ENCODE results near the gene DMRTC1B.
"Not testable (repeated sequence)": the region's sequence is repeated elsewhere in the genome, so short reads cannot be mapped to it uniquely, and the experiment has no call there.

Gene DMRTC1B

DNA sequence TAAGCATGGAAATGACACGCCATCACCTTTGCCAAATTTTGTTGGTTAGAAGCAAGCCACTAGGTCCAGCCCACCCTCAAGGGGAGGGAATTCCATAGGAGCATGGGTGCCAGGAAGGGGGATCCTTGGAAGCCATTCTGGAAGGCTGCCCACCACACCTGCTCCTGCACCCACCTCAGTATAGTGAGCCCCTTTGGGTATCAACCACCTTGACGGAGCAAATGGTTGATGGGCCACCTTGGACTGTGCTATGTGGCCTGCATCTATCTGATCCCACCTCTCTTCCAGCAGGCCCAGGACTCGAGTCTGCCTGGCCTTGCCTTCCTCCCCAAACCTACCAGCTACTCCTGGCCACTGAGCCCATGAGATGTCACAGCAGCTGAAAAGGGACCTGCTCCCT is 13.7 kb downstream of the DMRTC1B start:
- not testable (repeated sequence) for H3K27ac ChIP-seq; H3K4me3 ChIP-seq (ENCODE audit: low read depth, low read length); H3K36me3 ChIP-seq; H3K9me3 ChIP-seq (ENCODE audit: severe bottlenecking); H3K27me3 ChIP-seq (ENCODE audit: insufficient read depth, low read depth, severe bottlenecking)
- DNase-seq = peak; percentile 0

- not testable (repeated sequence) for DNase-seq; H3K36me3 ChIP-seq; H3K9me3 ChIP-seq (ENCODE audit: severe bottlenecking); H3K27me3 ChIP-seq (ENCODE audit: insufficient read depth, low read depth, severe bottlenecking); H3K27ac ChIP-seq; H3K4me3 ChIP-seq (ENCODE audit: low read depth, low read length)
Observed at GRCh38 chrX:72808110-72808509, 31.4 kb downstream of the DMRTC1B start, which contains the start of gene FAM236D. Gene FAM236D, minus strand, starts transcription at chrX:72808210. Its CDS starts 100 bp downstream, at chrX:72808110.

DNA sequence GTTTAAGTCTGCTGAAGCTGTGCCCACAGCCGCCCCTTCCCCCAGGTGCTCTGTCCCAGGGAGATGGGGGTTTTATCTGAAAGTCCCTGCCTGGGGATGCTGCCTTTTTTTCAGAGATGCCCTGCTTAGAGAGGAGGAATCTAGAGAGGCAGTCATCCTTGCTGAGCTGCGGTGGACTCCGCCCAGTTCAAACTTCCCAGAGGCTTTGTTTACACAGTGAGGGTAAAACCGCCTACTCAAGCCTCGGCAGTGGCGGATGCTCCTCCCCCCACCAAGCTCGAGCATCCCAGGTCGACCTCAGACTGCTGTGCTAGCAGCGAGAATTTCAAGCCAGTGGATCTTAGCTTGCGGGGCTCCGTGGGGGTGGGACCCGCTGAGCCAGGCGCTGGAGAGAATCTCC is 54.0 kb downstream of the DMRTC1B start:
- not testable (repeated sequence) for H3K4me3 ChIP-seq (ENCODE audit: low read depth, low read length); H3K36me3 ChIP-seq; H3K9me3 ChIP-seq (ENCODE audit: severe bottlenecking); DNase-seq; H3K27me3 ChIP-seq (ENCODE audit: insufficient read depth, low read depth, severe bottlenecking); H3K27ac ChIP-seq

DNA sequence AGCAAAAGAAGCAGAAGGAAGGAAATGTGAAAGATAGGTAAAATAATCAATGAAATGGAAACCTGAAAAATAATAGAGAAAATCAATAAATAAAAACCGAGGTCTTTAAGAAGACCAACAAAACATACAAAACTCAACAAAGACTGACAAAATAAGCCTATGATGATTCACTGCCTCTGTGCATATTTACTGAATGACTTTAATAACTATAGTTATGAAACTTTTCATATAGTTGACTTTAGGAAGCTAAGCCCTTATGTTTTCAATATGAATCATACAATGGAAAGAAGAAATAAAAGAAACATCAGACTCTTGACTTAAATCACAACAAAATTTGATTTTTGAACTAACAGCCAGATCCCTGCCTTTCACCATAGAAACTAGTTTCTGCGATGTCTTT is 60.8 kb downstream of the DMRTC1B start:
- not testable (repeated sequence) for H3K36me3 ChIP-seq; H3K9me3 ChIP-seq (ENCODE audit: severe bottlenecking); H3K27me3 ChIP-seq (ENCODE audit: insufficient read depth, low read depth, severe bottlenecking); H3K27ac ChIP-seq; H3K4me3 ChIP-seq (ENCODE audit: low read depth, low read length); DNase-seq

DNA sequence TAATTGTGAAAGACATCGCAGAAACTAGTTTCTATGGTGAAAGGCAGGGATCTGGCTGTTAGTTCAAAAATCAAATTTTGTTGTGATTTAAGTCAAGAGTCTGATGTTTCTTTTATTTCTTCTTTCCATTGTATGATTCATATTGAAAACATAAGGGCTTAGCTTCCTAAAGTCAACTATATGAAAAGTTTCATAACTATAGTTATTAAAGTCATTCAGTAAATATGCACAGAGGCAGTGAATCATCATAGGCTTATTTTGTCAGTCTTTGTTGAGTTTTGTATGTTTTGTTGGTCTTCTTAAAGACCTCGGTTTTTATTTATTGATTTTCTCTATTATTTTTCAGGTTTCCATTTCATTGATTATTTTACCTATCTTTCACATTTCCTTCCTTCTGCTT is 106.2 kb downstream of the DMRTC1B start:
- not testable (repeated sequence) for H3K27ac ChIP-seq; H3K4me3 ChIP-seq (ENCODE audit: low read depth, low read length); H3K9me3 ChIP-seq (ENCODE audit: severe bottlenecking); H3K36me3 ChIP-seq; H3K27me3 ChIP-seq (ENCODE audit: insufficient read depth, low read depth, severe bottlenecking); DNase-seq

DNA sequence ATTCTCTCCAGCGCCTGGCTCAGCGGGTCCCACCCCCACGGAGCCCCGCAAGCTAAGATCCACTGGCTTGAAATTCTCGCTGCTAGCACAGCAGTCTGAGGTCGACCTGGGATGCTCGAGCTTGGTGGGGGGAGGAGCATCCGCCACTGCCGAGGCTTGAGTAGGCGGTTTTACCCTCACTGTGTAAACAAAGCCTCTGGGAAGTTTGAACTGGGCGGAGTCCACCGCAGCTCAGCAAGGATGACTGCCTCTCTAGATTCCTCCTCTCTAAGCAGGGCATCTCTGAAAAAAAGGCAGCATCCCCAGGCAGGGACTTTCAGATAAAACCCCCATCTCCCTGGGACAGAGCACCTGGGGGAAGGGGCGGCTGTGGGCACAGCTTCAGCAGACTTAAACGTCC is 113.0 kb downstream of the DMRTC1B start:
- H3K4me3 ChIP-seq (ENCODE audit: low read depth, low read length); DNase-seq; H3K27ac ChIP-seq; H3K36me3 ChIP-seq; H3K27me3 ChIP-seq (ENCODE audit: insufficient read depth, low read depth, severe bottlenecking); H3K9me3 ChIP-seq (ENCODE audit: severe bottlenecking): not testable (repeated sequence)
